HG02759 (cell line): ENCODE measurements around the gene UBL3.

ENCODE experiments used
- ATAC-seq: cut with Tn5 transposase; IDR thresholded peaks from one replicate; pipeline ENCODE4 v1.9.1; 2021; ENCODE audit warnings: mild to moderate bottlenecking, moderate library complexity; ENCODE audit not compliant: unreplicated experiment

The UBL3 gene

GRCh38 chr13:29761815-29762214, 88.6 kb downstream of the UBL3 start:
- ATAC-seq = no peak

DNA sequence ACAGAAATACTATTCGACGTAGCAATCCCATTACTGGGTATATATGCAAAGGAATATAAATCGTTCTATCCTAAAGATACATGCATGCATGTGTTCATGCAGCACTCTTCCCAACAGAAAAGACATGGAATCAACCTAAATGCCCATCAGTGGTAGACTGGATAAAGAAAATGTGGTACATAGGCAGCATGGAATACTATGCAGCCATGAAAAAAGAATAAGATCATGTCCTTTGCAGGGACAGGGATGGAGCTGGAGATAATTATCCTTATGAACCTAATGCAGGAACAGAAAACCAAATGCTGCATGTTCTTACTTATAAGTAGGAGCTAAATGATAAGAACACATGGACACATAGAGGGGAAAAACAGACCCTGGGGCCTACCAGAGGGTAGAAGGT, 89.3 kb downstream of the UBL3 start:
- no peak for ATAC-seq

GRCh38 chr13:29760544-29760943, 89.9 kb downstream of the UBL3 start:
- ATAC-seq = no peak

- peak; percentile 96 for ATAC-seq
These were observed 91.8 kb downstream of the UBL3 start for GRCh38 chr13:29758531-29759114.

DNA sequence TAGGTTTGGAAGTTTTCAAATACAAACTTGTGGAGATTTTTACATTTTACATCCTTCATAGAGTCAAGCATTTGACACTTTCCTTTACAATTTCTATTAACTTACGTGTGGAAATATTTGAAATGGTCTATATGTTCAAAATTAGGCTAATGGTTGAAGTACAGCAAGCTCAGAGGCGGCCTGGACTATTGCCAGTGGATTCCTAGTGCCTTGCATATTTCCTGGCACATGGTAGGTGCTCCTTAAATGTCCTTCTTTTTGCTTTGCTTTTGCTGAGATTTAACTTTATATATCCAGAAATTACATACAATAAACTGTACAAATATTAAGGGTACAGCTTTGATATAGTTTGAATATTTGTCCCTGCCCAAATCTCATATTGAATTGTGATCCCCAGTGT, 93.9 kb downstream of the UBL3 start:
- ATAC-seq = no peak

DNA sequence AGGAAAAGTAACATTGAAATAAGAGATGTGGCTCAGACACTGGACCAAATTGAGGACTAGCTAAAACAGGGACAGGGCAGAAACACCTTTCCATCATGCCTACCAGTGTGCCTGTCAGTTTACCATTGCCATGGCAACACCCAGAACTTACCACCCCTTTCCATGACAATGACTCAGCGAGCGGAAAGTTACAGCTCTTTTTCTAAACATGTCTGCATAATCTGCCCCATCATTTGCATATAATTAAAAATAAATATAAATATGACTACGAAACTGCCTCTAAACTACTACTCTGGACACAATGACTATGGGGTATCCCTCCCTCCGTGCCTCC, 96.0 kb downstream of the UBL3 start:
- no peak for ATAC-seq

DNA sequence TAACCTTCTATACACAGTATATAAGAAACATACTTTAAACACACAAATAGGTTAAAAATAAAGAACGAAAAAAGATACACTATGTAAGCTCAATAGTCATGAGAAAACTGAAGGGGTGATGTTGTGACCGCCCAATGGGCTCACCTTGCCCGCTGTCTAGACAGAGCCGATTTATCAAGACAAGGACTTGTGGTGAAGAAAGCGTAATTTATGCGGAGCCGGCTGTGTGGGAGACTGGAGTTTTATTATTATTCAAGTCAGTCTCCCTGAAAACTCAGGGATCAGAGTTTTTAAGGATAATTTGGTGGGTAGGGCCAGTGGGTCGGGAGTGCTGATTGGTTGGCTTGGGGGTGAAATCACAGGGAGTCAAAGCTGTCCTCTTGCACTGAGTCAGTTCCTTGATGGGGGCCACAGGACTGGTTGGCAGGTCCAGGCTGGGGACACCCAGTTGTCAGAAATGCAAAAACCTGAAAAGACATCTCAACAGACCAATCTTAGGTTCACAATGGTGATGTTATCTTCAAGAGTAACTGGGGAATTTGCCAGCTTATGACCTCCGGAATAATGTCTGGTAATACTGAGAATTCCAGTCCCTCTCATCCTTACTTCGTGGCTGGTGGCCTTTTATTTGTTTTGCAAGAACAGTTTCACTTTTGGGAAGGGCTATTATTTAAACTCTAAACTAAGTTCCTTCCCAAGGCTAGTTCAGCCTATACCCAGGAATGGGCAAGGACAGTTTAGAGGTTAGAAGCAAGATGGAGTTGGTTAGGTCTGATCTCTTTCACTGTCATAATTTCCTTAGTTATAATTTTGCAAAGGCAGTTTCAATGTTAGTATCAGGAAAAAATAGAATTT, 96.6 kb downstream of the UBL3 start:
- ATAC-seq = no peak

DNA sequence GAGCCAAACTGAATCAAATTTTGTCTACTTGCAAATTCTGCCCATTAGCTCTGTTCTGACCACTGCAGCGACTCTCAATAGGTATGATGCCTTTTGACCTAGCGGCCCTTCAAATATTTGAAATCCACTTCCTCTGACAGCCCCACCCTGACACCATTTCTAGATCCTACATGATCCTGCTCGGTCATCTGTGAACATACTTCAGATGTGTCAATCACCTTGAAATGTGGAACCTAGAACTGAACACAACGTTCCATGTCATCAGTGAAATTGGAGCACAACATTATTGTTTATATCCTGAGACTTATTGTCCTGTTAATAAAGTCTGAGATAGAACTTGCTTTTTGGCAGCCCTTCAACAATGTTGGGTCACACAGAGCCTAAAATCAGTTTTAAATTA, 98.2 kb downstream of the UBL3 start:
- no peak for ATAC-seq

GRCh38 chr13:29750183-29750530, 100.3 kb downstream of the UBL3 start:
- ATAC-seq = no peak

DNA sequence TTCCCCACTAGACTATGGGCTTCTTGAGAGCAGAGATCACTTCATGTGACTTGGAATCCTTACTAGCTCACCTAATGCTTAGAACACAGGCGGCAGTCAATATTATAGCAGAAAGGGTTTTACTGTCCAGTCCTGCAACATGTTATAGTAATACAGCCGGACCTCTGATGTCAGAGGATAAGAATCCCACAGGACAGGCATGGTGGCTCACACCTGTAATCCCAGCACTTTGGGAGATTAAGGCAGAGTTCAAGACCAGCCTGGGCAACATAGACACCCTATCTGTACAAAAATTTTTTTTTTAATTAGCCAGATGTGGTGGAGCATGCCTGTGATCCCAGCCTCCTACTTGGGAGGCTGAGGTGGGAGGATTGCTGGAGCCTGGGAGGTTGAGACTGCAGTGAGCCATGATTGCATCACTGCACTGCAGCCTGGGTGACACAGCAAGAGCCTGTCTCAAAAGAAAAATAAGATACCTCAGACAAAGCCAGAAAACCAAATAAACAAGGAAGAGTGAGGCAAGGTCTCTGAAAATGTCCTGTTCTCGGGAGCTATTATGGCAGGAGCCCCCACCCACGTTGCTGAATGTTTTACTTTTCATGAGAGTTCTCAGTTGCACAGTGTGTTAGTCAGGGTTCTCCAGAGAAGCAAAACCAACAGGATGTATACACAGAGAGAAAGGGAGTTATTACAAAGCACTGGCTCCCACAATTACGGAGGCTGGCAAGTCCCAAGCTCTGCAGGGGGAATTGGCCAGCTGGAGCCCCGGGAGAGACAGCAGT, 100.8 kb downstream of the UBL3 start:
- ATAC-seq = no peak

GRCh38 chr13:29748097-29748496, 102.3 kb downstream of the UBL3 start:
- ATAC-seq = no peak

- ATAC-seq = no peak
These were observed 104.2 kb downstream of the UBL3 start for GRCh38 chr13:29746148-29746677.

DNA sequence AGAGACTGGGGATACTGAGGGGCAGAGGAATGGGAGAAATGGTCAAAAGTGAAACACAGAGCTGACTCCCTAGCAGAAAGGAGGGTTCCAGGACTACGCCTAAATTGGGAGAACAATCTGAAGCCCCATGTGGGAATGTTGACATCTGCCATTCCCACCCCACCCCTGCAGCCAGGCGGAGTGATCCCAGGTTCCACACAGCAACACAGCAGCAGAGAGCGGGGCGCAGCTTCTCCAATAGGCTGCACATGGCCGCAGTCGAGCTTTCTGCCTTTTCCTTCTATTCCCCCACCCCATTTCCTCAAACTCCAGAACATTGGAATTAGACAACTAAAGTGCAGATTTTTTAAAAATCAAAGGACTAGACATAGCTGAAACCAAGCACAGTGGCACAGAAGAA, 104.7 kb downstream of the UBL3 start:
- no peak for ATAC-seq

DNA sequence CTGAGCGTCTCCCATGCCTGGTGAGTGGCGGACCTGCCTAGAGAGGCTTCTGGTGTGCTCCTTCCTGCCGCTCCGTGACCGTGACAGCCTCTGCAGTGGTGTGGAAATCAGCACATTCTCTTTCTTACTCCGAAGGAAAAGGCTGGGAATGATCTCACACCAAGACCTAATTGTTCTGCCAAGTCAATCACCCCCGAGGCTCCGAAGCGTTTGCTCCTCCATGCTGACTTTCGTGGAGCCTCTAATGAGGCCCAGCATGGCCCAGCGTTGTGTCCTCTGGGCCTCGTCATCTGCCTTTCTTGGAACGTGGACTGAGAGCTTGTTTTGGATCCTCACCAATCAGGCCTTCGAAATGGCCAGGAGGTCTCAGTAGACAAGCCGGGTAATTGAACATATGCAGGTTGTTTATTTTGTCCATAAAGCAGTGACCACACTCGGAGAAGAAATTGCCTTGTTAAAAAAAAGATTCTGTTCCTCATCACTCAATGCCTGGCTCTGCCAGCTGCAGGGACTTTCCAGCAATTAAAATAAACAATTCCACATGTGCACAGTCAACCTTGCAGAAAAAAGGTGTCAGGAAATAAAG, 107.1 kb downstream of the UBL3 start:
- ATAC-seq = no peak

- no peak for ATAC-seq
These were observed 109.5 kb downstream of the UBL3 start for GRCh38 chr13:29740961-29741360.

DNA sequence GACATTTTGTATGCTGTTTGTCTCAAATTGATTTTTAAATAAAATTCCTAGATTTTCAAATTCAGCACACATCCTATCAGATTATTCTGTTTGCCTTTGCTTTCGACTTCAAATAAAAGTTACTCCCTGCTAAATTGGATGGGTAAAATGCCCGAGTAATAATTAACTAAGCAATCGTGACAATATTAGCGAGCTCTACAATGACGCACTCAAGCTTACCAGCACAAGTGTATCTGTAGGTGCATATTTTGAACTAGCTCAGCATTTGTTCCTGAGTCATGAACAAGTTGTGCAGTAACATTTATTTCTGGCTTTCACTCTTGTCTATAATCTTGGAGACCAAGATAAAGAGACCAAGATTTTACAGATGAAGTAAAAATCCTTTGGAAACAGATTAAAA, 113.4 kb downstream of the UBL3 start:
- no peak for ATAC-seq

- ATAC-seq = no peak
These were observed 117.2 kb downstream of the UBL3 start for GRCh38 chr13:29733147-29733611.

- no peak for ATAC-seq
These were observed 120.2 kb downstream of the UBL3 start for GRCh38 chr13:29730253-29730652.

DNA sequence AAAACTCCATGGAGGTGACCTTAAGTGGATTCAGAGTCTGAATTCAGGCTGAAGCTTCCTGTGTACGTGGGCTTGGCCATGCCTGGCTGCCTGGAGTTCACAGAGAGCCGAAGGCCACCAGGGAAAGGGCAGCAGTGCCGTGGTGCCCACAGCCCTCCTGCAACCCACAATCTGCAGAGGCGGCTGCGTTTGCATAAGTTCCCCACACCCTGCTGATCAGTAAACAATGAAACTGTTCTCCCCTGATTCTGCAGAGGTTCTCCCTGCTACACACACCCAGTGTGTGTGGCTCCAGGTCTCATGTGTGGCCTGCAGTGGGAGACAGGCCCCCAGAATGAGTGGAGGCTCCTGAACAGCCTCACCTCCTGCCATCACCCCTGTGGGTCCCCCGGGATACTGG, 128.0 kb downstream of the UBL3 start:
- ATAC-seq = no peak

- no peak for ATAC-seq
These were observed 128.7 kb downstream of the UBL3 start for GRCh38 chr13:29721766-29722165.

GRCh38 chr13:29718694-29719093, 131.7 kb downstream of the UBL3 start:
- no peak for ATAC-seq
